Hematopoietic multipotent progenitor cell (in vitro differentiated cells): ENCODE measurements around the gene IL2RA. TPM values are rescaled to one million over a fixed set of nuclear protein-coding genes. Genes with fewer than 3 reads are reported as not detected.
"Not testable (repeated sequence)": the region's sequence is repeated elsewhere in the genome, so short reads cannot be mapped to it uniquely, and the experiment has no call there.

Experiments
- DNase-seq, 3 donors: peaks; one replicate each; pipeline ENCODE4 v3.0.0-alpha.2; 2011 to 2015; ENCODE audit warnings: low read depth in 2 of 3, low spot score in 2 of 3
- total RNA-seq: library from RNA; depleted of rRNA; stranded (reverse); fragments of >200 nt; gene quantifications from one replicate; pipeline ENCODE4 v1.2.3, GENCODE V29; 2012

IL2RA gene
- total RNA-seq, 1 donor, result 4.0 TPM

DNA sequence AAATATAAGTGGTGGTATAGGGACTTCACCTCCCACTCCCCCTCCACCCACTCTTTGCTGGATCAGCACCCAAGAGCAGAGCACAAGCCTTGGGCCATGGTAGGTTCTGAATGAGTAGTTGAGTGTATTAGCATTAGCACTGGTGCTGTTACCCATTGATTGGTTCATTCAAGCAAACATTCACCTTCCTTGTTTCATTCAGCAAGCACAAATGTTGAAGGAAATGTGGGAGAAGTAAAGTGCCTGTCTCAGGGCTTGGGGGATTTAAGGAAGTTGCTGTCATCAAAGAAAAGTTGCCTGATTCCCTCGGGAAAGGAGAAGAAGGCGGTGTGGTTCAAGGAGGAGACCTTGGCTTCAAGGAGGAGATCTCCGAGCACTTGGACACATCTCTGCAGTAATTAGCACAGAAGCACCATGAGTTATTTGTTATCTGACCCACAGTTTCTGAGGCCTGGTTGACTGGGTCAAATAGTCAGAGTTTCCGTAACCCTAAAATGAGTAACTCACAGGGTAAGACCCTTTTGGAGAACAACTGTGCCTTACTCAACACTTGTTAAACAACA, 17.3 kb downstream of the IL2RA start:
- no peak for DNase-seq

DNA sequence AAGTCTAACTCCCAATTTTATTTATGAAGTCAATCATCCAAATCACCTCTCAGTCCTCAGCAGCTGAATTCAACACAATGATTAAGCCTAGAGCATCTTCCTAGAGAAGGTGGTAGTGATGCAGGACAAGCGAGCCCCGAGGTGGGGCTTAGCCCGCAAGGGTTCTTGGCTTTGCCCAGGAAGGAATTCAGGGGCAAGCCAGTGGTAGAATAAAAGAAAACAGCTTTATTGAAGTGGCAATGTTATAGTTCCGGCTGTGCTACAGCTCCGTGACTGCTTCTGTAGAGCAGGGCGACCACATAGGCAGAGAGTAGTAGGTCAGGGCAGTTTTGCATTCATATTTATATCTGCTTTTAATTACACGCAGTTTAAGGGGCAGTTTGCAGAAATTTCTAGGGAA, 18.1 kb downstream of the IL2RA start:
- no peak for DNase-seq

DNA sequence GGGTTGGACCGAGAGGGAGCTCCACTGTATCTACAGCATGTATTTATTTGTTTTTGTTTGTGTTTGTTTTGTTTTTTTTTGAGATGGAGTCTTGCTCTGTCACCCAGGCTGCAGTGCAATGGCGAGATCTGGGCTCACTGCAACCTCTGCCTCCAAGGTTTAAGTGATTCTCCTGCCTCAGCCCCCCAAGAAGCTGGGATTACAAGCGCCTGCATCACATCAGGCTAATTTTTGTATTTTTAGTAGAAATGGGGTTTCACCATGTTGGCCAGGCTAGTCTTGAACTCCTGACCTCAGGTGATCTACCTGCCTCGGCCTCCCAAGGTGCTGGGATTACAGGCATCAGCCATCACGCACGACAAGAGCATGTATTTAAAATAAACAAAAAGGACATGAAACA, 18.8 kb downstream of the IL2RA start:
- not testable (repeated sequence) for DNase-seq

DNA sequence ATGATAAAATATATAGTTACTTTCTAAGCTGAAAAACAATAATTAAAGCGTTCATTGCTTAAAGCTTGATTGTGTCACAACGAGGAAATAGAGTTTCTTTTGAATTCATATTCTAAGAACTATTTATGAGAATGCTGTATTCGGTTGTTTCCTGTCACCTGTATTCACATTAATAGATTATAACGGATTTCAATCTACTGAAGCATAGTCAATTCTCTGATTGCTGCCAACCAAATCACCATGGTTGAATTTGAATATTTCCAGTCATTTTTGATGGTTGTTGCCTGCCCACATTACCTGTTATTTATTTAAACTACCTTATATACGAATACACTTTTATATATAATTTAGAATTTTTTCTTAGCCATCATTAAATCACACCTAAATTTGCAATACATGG, 22.0 kb downstream of the IL2RA start:
- DNase-seq, result no peak

DNA sequence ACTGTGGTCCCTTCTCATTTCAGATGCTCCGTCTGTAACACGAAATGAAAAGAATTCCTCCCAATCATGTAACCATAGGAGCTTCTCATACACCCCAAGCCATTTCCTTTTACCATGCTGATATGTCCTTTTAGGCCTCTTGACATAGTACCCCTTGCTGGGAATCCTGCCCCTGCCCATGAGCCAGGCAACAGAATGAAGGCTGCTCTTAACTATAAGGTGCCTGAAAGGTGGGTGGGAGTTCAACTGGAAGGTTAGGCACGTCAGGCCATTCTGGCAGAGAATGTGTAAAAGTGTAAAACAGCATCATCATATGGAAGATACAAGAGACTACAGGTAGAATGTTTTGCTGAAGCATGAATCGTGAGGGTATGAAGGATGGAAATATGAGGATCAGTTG, 22.5 kb downstream of the IL2RA start:
- DNase-seq, result no peak

DNA sequence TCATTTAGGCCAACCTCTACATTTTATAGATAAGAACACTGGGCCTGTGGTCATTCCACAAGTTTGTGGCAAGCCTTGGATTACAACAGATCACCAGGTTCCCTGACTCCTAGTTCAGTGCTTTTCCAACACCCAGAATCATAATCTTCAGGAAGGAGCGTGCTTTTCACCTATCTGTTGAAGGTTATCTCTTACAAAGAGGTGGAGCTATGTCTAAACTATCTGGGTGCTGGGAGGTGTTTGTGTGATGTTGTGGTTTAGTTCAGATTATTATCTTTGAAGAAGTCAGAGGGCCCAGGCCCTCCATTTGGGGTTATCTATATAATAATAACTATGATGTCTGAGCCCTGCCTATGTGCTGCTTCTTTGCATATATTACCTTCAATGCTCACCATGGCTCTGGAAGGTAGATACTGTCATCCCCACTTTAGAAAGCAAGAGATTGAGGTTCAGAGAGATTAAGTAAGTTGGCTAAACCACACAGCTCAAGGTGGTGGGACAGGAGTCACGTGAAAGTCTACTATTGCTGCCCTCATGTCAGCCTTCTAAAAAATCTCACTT, 24.0 kb downstream of the IL2RA start:
- DNase-seq, result peak in 1 of 3 donors; percentile 36

DNA sequence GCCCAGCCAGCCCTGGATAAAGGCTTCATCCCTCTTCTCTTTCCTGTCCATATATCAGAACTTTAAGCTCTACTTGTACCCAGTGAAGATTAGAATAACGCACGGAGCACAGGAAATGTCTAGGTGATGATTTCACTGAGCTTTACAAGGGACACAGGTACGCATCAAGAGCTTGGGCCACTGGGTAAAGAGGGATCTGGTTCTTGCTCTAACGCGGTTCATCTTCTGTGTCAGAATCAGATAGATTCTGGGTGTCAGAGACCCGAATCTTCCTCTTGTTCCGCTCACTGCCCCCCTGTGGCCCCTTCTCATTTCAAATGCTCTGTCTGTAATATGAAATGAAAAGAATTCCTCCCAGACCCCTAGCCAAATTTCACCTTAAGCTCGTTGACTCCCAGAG, 24.7 kb downstream of the IL2RA start:
- no peak for DNase-seq

DNA sequence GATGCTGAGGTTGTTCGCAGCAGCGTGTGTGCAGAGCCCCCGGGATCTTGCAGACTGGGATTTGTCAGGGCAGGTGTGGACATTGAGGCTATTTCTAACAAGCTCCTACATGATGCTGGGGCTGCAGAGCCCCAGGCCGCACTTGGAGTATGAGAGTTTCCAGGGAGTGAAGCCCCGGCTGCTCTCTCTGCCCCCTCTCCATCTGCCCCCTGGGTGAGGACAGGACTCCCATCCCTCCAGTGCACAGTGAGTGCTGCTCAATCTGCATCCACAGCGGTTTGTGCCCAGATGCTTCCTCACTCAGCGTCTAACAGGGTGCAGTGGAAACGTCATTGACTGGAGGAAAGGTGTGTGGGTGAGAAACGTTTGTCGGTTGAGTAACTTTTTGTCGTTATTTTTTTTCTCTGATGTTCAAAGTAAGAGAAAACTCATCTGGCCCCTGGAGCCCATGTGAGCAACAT, 25.3 kb downstream of the IL2RA start:
- DNase-seq, result no peak

DNA sequence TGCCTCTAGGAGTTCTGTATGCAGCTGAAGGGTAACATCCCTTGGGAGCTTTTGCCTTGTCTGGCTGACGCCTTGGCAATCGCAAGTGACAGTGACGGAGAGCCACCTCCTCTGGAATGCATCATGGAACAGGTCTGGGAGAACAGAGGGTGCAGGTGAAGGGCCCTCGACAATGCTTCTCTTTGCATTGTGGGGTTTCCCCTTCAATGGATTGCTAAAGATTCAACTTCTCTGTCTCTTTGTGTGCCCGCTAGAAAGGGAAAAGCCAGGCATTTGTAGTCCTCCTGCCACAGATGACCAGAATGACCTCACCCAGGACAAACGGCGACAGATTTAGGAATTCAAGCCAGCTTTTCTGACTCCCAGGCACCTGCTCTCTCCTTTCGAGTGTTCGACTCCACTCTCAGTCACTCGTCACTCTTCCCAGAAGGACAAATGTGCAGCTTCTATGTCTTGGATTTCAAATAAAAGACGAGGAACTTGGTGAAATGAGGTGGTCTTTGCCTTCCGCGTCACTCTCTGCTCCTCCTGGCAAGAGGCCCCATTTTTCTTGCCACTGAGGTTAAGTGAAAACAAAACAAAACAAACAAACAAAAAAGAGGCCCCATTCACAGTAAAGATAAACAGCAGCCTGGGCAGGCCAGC, 26.1 kb downstream of the IL2RA start:
- DNase-seq, result no peak

DNA sequence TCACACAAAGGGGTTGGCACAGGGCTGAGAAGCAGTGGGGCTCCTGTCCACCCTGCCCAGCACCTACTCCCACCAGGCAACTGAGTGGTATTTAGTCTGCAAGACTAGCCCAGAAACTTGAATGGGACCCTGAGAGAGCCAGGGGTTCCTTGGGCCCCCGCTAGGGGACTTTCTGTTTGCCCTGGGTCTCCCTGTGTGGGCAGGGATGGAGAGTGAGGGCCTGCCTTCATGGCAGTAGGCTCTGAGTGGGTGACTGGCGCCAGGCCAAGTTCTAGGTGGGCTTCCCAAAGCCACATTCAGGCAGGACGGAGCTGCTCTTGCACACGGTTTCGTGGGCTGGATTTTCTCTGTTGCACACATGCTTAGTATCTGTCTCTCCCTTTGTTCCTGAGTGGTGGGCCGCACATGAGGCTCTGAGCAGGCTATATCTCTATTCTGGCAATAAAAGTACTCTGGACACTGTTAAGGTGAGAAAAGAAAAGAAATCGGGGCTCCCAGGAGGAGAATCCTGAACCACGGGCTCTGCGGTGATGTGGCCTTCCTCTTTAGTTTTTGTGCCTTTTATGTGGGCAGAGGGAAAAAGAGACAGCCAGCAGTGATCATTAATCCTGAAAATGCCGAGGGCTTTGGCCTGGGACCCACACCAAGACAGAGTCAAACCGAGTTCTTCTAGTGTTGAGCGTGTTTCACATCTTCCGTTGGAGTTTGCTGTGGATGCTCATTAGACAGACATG, 26.9 kb downstream of the IL2RA start:
- DNase-seq, result no peak

DNA sequence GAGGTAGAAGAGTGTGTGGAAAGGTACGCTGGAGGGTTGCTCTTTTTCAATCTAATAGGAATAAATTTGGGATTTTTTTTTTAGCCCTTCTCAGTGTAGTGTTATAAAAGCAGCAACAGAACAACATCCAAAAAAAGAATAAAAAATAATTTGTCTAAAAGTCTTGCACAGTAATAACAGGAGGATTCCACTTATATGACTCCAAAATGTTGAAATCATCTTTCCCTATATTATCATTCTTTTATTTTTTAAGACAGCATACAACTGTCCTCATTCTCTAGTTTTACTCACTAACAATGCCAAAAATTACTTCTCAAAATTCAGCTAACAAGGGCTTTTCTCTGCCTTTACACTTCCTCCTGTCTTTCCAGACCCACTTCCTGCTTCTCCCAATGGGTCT, 27.8 kb downstream of the IL2RA start:
- no peak for DNase-seq

DNA sequence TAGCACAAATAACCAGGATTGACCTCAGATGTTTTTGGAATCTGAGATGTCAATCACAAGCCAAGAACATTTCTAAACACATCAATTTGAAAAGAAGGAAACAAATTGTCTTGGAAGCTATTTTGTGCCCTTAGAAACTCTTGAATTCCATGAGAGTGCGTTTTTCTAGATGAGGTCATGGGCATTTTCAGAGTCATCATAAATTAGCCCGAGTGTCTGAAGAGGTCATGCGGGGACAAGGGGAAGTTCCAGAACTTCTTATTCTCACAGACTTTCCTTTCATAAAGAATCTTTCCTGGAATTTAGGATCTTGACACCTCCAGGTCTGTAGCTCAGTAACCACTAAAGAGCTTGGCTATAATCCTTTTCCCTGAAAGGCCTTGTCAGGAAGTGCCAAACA, 28.2 kb downstream of the IL2RA start:
- peak in 1 of 3 donors; percentile 46 for DNase-seq

DNA sequence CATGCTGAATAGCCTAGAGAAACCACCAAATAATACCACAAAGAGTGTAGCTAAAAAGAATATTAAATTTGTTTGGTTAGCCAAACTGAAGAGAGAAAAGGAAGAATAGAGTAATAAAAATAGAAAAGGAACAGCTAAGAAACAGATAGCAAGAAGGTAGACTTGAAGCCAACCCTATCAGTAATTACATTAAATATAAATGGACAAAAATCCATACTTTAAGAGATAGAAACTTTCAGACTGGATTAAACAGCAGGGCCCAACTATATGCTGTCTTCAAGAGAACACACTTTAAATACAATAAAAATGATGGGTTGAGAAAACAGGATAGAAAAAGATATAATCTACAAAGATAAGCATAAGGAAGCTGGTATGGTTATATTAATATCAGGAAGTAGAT, 31.2 kb downstream of the IL2RA start:
- DNase-seq, result no peak

DNA sequence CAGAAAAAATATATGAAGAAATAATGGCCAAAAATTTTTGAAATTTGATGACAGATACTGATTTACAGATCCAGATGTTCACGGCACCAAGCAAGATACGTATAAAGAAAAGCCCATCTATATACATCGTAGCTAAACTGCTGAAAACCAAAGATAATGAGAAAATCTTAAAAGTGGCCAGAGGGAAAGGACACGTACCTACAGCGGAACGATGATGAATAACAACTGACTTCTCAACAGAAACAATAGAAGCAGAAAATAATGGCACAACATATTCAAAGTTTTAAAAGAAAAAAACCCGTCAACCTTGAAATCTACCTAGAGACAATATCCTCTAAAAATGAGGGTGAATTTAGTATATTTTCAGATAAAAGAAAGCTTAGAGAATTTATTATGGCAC, 31.9 kb downstream of the IL2RA start:
- DNase-seq, result no peak

DNA sequence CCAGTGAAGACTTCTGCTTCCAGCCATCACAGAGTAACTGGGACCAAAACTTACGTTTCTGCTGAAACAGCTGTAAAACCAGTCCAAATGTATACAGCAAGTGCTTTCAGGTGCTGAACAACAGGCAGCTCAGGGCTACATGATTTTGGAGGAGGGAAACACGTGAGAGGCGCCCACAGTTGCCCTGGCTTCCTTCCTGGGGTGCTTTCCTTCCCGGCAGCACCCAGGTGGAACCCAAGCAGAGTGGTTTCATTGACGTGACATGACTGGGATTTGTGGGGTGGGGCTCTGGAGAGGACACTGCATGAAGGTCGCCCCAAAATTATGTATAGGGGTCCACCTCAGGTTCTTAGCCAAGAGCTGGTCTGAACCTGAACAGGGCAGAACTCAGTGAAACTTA, 34.2 kb downstream of the IL2RA start:
- DNase-seq, result no peak

DNA sequence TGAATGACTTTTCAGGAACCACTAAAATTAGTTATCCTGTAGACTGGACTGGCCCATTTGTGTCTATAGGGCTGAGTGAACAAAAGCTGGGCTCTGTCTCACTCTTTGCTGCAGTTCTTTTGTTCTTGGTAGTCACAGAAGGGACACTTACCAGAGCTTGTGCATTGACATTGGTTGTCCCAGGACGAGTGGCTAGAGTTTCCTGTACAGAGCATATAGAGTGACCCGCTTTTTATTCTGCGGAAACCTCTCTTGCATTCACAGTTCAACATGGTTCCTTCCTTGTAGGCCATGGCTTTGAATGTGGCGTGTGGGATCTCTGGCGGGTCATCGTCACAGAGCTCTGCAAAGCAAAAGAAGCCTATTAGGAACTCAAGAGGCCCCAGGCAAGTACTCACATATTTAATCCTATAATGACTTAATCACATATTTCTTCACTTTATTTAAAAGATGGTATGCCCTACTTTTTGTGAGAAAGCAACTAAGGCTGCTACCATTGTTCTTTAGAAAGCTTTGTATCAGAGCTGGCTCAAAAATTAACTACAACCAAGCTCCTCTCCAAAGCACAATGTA, 36.4 kb downstream of the IL2RA start:
- DNase-seq, result no peak

DNA sequence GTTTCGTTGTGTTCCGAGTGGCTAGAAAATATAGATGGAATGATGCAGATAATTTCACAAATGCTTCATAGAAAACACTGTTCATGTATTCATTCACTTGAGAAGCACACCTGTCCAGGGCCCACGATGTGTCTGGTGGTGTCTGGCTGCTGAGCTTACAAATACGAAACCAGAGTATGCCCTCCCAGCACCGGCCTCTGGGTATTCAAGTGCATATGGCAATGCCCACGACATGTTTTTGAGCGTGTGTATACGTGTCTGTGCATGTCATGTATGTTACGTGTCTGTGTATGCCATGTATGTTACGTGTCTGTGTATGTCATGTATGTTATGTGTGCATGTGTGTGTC, 37.9 kb downstream of the IL2RA start:
- no peak for DNase-seq

DNA sequence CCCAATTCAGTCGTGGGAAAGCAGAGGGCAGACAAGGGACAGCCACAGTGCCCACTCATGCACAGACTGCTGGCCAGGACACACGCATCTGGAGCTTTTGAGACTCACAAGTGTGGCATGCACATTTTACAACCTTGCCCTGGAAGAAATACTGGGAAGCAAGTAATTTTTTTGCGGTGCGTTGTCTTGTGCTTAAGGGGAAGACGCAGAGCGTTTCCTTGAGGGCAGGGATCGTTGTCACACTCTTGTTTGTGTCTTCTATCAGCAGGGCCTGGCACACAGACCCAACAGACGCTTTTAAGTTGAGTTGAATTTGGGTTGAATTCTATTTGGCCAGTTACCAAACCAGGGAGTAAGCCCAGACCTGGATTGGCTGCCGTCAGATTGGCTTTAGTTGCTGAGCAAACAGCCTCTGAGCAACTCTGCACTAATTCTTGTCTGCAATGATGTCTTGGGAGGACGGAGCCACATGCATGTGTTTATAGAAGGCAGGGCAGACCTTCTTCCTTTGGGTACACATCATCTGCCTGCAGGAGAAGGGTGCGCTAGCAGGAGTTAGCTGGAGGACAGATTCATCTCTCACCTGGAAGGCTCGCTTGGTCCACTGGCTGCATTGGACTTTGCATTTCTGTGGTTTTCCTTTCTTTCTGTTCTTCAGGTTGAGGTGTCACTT, 38.4 kb downstream of the IL2RA start:
- DNase-seq, result no peak

DNA sequence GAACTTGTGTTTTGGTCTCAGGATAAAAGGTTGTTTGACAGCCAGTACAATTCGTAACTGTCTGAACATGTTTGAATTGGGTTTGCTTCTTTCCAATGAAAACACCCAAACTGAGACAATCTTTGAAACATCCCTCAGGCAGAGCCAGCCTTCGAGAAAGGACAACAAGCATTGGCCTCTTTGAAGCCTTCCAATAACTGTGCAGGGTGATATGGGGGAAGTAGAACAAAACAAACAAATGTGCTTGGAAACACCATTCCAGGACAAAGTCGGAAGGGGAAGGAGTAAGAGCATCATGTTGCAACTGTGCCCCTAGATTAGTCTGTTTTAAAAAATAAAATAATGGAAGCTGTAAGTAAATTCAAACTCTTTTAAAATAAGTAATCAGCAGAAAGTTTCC, 39.5 kb downstream of the IL2RA start:
- no peak for DNase-seq

DNA sequence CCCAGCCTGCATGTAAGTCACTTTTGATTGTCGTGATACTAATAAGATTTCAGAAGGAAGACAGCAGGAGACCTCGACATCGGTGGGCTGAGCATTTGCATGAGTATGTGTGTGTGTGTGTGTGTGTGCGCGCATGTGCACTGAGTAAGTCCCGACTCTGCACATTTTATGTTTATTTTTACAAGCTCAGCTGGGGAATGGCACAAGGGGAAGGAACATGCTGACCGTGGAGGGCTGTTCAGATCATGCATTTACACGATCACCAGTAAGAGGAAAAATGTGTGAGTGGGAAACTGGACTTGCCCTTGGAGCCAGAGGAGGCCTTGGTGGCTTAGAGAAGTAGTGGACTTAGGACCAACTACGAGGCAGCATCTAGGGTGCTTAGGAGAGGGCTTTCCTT, 41.3 kb downstream of the IL2RA start:
- peak in 2 of 3 donors; percentile 16 to 54 for DNase-seq

DNA sequence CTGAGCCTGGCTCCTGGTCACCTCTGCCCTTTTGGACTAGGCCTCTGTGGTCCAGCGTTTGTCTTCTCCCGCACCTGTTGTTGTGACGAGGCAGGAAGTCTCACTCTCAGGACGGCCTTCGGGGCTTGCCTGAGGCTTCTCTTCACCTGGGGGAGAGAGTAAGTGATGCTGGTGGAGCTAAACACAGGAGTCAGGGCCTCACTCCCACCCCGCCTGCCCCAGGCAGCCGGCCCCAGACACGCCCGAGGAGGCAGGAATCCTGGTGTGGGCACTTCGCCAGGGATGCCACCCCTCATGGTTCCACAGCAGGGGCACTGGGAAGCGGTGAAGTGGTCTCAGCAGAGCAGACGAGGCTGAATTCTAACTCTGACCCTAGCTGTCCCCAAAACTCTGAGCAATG, 42.4 kb downstream of the IL2RA start:
- no peak for DNase-seq
